Kidney epithelial cell (primary cell): Measurements from ENCODE around the gene TRIM72. TPM values are rescaled to one million over a fixed set of nuclear protein-coding genes. Genes with fewer than 3 reads are reported as not detected.

Experiments
- DNase-seq: peaks from one replicate; pipeline ENCODE4 v3.0.0-alpha.2; 2010; ENCODE audit warnings: low read depth
- H3K27me3 ChIP-seq: 2 replicates; pipeline ENCODE4 v1.6.0; 2011; ENCODE audit warnings: low read length; ENCODE audit not compliant: control insufficient read depth, insufficient read depth
- H3K36me3 ChIP-seq: 2 replicates; pipeline ENCODE4 v1.5.1; 2011; ENCODE audit warnings: low read length; ENCODE audit not compliant: control insufficient read depth, insufficient read depth
- H3K4me3 ChIP-seq: 2 replicates; pipeline ENCODE4 v1.5.1; 2011; ENCODE audit warnings: low read depth, mild to moderate bottlenecking, control low read depth, low read length
- total RNA-seq: library from RNA; depleted of rRNA; stranded (reverse); fragments of >200 nt; gene quantifications from 2 replicates; pipeline ENCODE4 v1.2.3, GENCODE V29; 2015
- TF ChIP-seq, protein P1 (sequence below): IDR thresholded peaks from 2 replicates; pipeline ENCODE4 v1.5.1; 2011; ENCODE audit warnings: mild to moderate bottlenecking, moderate library complexity, low read length, control low read depth, inconsistent platforms; ENCODE audit not compliant: insufficient read depth, poor library complexity, severe bottlenecking

TRIM72 gene
- total RNA-seq, 1 donor from 2014 or later: not detected

DNA sequence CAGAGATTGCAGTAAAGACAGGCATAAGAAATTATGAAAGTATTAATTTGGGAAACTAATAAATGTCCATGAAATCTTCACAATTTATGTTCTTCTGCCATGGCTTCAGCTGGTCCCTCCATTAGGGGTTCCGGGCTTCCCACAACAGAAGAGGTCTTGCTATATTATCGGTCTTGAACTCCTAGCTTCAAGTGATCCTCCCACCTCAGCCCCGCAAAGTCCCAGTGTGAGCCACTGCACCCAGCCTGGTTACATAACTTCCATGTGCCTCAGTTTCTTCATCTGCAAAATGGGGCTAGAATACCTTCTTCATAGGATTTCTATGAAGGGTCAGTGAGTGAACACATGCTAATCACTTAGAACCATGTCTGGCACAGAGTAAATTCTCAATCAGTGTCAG, 32.4 kb downstream of the TRIM72 start:
- no peak for DNase-seq
- H3K4me3 ChIP-seq: no peak overlapping the region
- H3K27me3 ChIP-seq: no peaks in the 10 kb centered on the region
- H3K36me3 ChIP-seq: no peaks in the 10 kb centered on the region
- TF ChIP-seq, protein P1, sequence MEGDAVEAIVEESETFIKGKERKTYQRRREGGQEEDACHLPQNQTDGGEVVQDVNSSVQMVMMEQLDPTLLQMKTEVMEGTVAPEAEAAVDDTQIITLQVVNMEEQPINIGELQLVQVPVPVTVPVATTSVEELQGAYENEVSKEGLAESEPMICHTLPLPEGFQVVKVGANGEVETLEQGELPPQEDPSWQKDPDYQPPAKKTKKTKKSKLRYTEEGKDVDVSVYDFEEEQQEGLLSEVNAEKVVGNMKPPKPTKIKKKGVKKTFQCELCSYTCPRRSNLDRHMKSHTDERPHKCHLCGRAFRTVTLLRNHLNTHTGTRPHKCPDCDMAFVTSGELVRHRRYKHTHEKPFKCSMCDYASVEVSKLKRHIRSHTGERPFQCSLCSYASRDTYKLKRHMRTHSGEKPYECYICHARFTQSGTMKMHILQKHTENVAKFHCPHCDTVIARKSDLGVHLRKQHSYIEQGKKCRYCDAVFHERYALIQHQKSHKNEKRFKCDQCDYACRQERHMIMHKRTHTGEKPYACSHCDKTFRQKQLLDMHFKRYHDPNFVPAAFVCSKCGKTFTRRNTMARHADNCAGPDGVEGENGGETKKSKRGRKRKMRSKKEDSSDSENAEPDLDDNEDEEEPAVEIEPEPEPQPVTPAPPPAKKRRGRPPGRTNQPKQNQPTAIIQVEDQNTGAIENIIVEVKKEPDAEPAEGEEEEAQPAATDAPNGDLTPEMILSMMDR: no peak

- Histone ChIP-seq H3K36me3 (no peaks in the 10 kb centered on the region), H3K4me3 (no peak overlapping the region), H3K27me3 (no peaks in the 10 kb centered on the region)
- TF ChIP-seq, protein P1: no peak
- DNase-seq: no peak
Observed at GRCh38 chr16:31248344-31248743, 34.4 kb downstream of the TRIM72 start.

- TF ChIP-seq, protein P1: no peak
- H3K27me3 ChIP-seq: no peaks in the 10 kb centered on the region
- H3K36me3 ChIP-seq: no peaks in the 10 kb centered on the region
- H3K4me3 ChIP-seq: no peak overlapping the region
- no peak for DNase-seq
Observed at GRCh38 chr16:31250782-31251384, 37.0 kb downstream of the TRIM72 start.

GRCh38 chr16:31251435-31251834, 37.5 kb downstream of the TRIM72 start:
- no peak for DNase-seq
- Histone ChIP-seq H3K36me3 (no peaks in the 10 kb centered on the region), H3K4me3 (no peak overlapping the region), H3K27me3 (no peaks in the 10 kb centered on the region)
- TF ChIP-seq, protein P1: no peak

DNA sequence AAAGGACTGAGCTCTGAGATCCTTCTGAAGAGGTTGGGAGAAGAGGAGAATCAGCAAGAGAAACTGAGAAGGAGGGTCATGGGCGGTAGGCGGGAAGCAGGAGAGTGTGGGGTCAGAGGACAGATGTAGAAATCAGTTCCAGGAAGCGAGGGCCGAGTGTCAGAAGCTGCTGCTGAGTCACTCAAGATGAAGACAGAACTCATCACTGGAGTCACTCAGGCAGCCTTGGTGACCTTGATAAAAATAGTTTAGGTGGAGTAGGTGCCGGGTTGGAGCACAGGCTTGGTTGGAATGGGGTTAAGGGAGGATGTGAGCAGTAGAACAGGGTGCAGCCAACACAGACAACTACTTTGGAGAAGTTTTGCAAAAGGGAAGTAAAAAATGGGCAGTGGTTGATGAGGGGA, 39.7 kb downstream of the TRIM72 start:
- Histone ChIP-seq H3K36me3 (no peaks in the 10 kb centered on the region), H3K4me3 (no peak overlapping the region), H3K27me3 (no peaks in the 10 kb centered on the region)
- DNase-seq: no peak
- TF ChIP-seq, protein P1: no peak

- no peak for DNase-seq
- H3K27me3 ChIP-seq: no peaks in the 10 kb centered on the region
- TF ChIP-seq, protein P1: no peak
Observed at GRCh38 chr16:31256466-31256865, 42.5 kb downstream of the TRIM72 start.

More at GRCh38 chr16:31256466-31256865, 42.5 kb downstream of the TRIM72 start:
- Histone ChIP-seq H3K4me3 (no peak overlapping the region), H3K36me3 (no peaks in the 10 kb centered on the region)
